OCI-LY7 (cell line): ENCODE measurements around the gene WDR7. TPM values are rescaled to one million over a fixed set of nuclear protein-coding genes. Genes with fewer than 3 reads are reported as not detected.

Experiments used
- BruUV-seq: library from RNA; stranded (reverse); fragments of 400-500 nt; replicated peaks from 2 replicates; lab custom pipeline; 2021; lab: Mats Ljungman, UMichigan
- CTCF ChIA-PET: fragments of 300-600 bp; sonication (Branson Sonifier 250); formaldehyde crosslinking; loops from one replicate; lab custom pipeline; 2022; ENCODE audit warnings: antibody characterized with exemption; ENCODE audit not compliant: unreplicated experiment; lab: Charles Lee
- POLR2A ChIA-PET: fragments of 300-600 bp; sonication (Branson Sonifier 250); formaldehyde crosslinking; loops from one replicate; lab custom pipeline; 2022; ENCODE audit warnings: antibody characterized with exemption; lab: Charles Lee
- DNase-seq: peaks from one replicate; pipeline ENCODE4 v3.0.0-alpha.2; 2015; ENCODE audit warnings: low spot score
- H2AFZ ChIP-seq: fragments of 200-600 bp; sonication (generic), shearing (Covaris generic); 2 replicates; pipeline ENCODE4 v1.6.1; 2014; ENCODE audit warnings: mild to moderate bottlenecking, antibody characterized with exemption, low read length, moderate library complexity
- H3K27ac ChIP-seq: fragments of 200-600 bp; sonication (generic); 2 replicates; pipeline ENCODE4 v1.5.1; 2014; ENCODE audit warnings: mixed run types, low read depth, mild to moderate bottlenecking, moderate library complexity, low read length, inconsistent platforms; ENCODE audit not compliant: poor library complexity, severe bottlenecking
- H3K36me3 ChIP-seq: fragments of 200-600 bp; sonication (generic); 2 replicates; pipeline ENCODE4 v1.6.1; 2014; ENCODE audit warnings: mild to moderate bottlenecking, antibody characterized with exemption, low read length, moderate library complexity, mixed read lengths; ENCODE audit not compliant: insufficient read depth
- H3K4me1 ChIP-seq: fragments of 200-600 bp; sonication (generic); 2 replicates; pipeline ENCODE4 v1.5.1; 2014; ENCODE audit warnings: mild to moderate bottlenecking, low read length; ENCODE audit not compliant: insufficient read depth, poor library complexity, severe bottlenecking
- H3K4me2 ChIP-seq: fragments of 200-600 bp; sonication (generic); 2 replicates; pipeline ENCODE4 v1.6.1; 2014; ENCODE audit warnings: mild to moderate bottlenecking, low read length
- H3K4me3 ChIP-seq: fragments of 200-600 bp; sonication (generic); 2 replicates; pipeline ENCODE4 v1.5.1; 2014; ENCODE audit warnings: mild to moderate bottlenecking, low read depth, low read length; ENCODE audit not compliant: poor library complexity, severe bottlenecking
- H3K79me2 ChIP-seq: fragments of 200-600 bp; sonication (generic); 2 replicates; pipeline ENCODE4 v1.6.1; 2016; ENCODE audit warnings: low read depth, mild to moderate bottlenecking, low read length, moderate library complexity, mixed read lengths; ENCODE audit not compliant: insufficient read depth
- H3K9me2 ChIP-seq: fragments of 200-600 bp; sonication (generic); 2 replicates; pipeline ENCODE4 v1.6.1; 2016; ENCODE audit warnings: mild to moderate bottlenecking, low read length, mixed read lengths; ENCODE audit not compliant: insufficient read depth
- H3K9me3 ChIP-seq: fragments of 200-600 bp; sonication (generic); 2 replicates; pipeline ENCODE4 v1.6.1; 2014; ENCODE audit warnings: mild to moderate bottlenecking, mixed run types, low read length, mixed read lengths
- H4K20me1 ChIP-seq: fragments of 200-600 bp; sonication (generic); 2 replicates; pipeline ENCODE4 v1.6.1; 2014; ENCODE audit warnings: mild to moderate bottlenecking, antibody characterized with exemption, low read length, moderate library complexity, mixed read lengths; ENCODE audit not compliant: insufficient read depth
- CTCF ChIP-seq: fragments of 200-600 bp; sonication (generic); conservative IDR thresholded peaks from 2 replicates; pipeline ENCODE4 v1.5.1; 2014; ENCODE audit warnings: mild to moderate bottlenecking, antibody characterized with exemption, low read length, moderate library complexity, mixed read lengths
- EZH2phosphoT487 ChIP-seq: fragments of 200-600 bp; sonication (generic); IDR thresholded peaks from 2 replicates; pipeline ENCODE4 v1.6.1; 2018; ENCODE audit warnings: low read depth, borderline replicate concordance, mild to moderate bottlenecking, mixed run types, antibody characterized with exemption, low read length, moderate library complexity, mixed read lengths
- intact Hi-C: fragments of 100-400 bp; cut with micrococcal nuclease; formaldehyde crosslinking; loops from one replicate; pipeline ENCODE4 v1.10.0; 2022; ENCODE audit not compliant: unreplicated experiment
- total RNA-seq, 2 experiments: library from RNA; depleted of rRNA in 1 of 2; stranded (reverse); fragments of >200 nt in 1 of 2; shearing (Covaris generic) in 1 of 2; gene quantifications; 2 replicates each; pipeline ENCODE4 v1.2.3, GENCODE V29; 2014 to 2022

WDR7 gene
- total RNA-seq, 2 experiments from 2014 or later, result 13.2 to 17.1 TPM

GRCh38 chr18:56841836-56842235 is 190.7 kb downstream of the WDR7 start:
- BruUV-seq, result no TSS peak
- Histone ChIP-seq H3K4me1 (no peaks in the 10 kb centered on the region), H3K9me3 (no peaks in the 10 kb centered on the region), H2AFZ (no peak overlapping the region), H4K20me1 (no peaks in the 10 kb centered on the region), H3K27ac (no peak overlapping the region), H3K79me2 (no peaks in the 10 kb centered on the region), H3K4me2 (no peak overlapping the region), H3K36me3 (no peaks in the 10 kb centered on the region), H3K4me3 (no peak overlapping the region), H3K9me2 (no peaks in the 10 kb centered on the region)
- no peak for TF ChIP-seq CTCF
- no peak for TF ChIP-seq EZH2phosphoT487
- CTCF ChIA-PET, result no interaction called here
- POLR2A ChIA-PET, result no interaction called here
- intact Hi-C loops, result no loop called here
- DNase-seq, result no peak

- no peak for TF ChIP-seq EZH2phosphoT487
- no peak for TF ChIP-seq CTCF
- Histone ChIP-seq H3K36me3 (no peaks in the 10 kb centered on the region), H3K4me1 (no peaks in the 10 kb centered on the region), H3K4me2 (no peak overlapping the region), H3K27ac (no peak overlapping the region), H2AFZ (no peak overlapping the region), H3K9me2 (no peaks in the 10 kb centered on the region), H3K79me2 (no peaks in the 10 kb centered on the region), H3K4me3 (no peak overlapping the region), H4K20me1 (no peaks in the 10 kb centered on the region), H3K9me3 (no peaks in the 10 kb centered on the region)
- BruUV-seq, result no TSS peak
- POLR2A ChIA-PET, result no interaction called here
- DNase-seq, result no peak
- CTCF ChIA-PET, result no interaction called here
- intact Hi-C loops, result no loop called here
Measured at GRCh38 chr18:56843241-56843640, 192.1 kb downstream of the WDR7 start.

GRCh38 chr18:56844556-56844955 is 193.4 kb downstream of the WDR7 start:
- no peak overlapping the region for H3K4me3 ChIP-seq
- intact Hi-C loops, result no loop called here
- H3K79me2 ChIP-seq, result no peaks in the 10 kb centered on the region
- no peak overlapping the region for H3K27ac ChIP-seq
- H3K9me3 ChIP-seq, result no peaks in the 10 kb centered on the region
- no peaks in the 10 kb centered on the region for H3K9me2 ChIP-seq
- no peaks in the 10 kb centered on the region for H3K4me1 ChIP-seq
- H2AFZ ChIP-seq, result no peak overlapping the region
- no peak for DNase-seq
- BruUV-seq, result no TSS peak
- H4K20me1 ChIP-seq, result no peaks in the 10 kb centered on the region
- TF ChIP-seq CTCF (no peak), EZH2phosphoT487 (no peak)
- ChIA-PET POLR2A (no interaction called here), CTCF (no interaction called here)
- H3K36me3 ChIP-seq, result no peaks in the 10 kb centered on the region
- H3K4me2 ChIP-seq, result no peak overlapping the region
